GM08714 (cell line): ENCODE results near the gene CCZ1B.
"Not testable (repeated sequence)": the region's sequence is repeated elsewhere in the genome, so short reads cannot be mapped to it uniquely, and the experiment has no call there.

ENCODE experiments used
- H3K4me3 ChIP-seq: fragments of 200-500 bp; sonication (Bioruptor generic); 2 replicates; pipeline ENCODE4 v1.5.1; 2014; ENCODE audit warnings: mild to moderate bottlenecking, low read length, inconsistent platforms
- ZNF274 ChIP-seq: IDR thresholded peaks from 2 replicates; pipeline ENCODE4 v1.6.1; 2012; ENCODE audit warnings: mild to moderate bottlenecking, low read depth, low read length

Gene CCZ1B

DNA sequence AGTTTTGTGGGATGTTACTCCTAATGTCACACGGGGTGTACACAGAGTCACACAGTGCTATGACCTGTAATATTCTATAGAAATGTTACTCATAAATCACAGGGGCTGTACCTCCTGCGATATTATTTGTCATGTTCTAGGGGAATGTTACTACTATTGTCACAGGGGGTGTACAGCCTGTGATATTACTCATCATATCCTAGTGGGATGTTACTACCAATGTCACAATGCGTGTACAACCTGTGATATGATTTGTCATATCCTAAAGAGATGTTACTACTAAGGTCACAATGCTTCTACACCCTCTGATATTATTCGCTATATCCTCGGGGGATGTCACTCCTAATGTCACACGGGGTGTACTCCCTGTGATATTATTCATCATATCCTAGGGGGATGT lies 7.6 kb upstream of the CCZ1B start:
- no peak for TF ChIP-seq ZNF274
- no peak overlapping the region for H3K4me3 ChIP-seq

DNA sequence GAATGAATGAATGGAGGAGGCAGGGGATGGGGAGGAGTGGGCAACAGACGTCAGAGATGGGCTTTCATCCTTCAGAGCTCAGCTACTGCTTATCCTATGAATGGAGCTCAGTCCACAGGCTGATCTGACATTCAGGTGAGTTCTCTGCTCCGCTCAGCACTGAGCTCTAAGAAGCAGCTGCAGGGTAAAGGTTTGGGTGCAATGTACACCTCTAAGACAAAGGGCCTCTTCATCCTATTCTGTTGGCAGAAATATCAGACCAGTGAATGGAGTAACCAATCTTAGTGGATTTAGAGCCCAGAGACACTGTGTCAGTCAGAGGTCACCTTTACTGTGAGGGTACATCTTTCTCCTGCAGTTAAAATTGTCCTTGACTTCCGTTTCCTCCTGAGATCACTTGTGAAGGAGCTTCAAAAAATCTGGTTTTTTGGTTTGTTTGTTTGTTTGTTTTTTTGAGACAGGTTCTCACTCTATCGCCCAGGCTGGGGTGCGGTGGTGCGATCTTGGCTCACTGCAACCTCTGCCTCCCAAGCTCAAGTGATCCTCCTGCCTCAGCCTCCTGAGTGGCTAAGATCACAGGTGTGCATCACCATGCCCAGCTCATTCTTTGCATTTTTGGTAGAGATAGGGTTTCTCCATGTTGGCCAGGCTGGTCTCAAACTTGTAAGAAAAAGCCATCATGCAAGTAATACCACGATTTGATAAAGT lies 5.1 kb upstream of the CCZ1B start:
- no peak overlapping the region for H3K4me3 ChIP-seq
- TF ChIP-seq ZNF274, result no peak

DNA sequence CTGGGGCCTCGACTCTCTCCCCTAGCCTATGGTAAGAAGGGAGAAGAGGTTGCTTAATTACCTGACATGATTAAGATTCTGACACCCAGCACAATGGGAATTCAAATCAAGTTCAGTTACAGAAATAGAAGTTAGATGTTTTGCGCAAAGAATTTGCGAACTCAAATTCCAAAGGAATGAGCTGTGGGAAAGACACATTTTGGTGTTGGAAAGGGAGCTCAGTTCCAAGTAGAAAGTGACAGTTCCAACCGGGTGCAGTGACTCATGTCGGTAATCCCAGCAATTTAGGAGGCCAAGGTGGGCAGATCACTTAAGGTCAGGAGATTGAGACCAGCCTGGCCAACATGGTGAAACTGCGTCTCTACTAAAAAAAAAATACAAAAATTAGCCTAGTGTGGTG lies 4.0 kb upstream of the CCZ1B start:
- H3K4me3 ChIP-seq, result not testable (repeated sequence)

DNA sequence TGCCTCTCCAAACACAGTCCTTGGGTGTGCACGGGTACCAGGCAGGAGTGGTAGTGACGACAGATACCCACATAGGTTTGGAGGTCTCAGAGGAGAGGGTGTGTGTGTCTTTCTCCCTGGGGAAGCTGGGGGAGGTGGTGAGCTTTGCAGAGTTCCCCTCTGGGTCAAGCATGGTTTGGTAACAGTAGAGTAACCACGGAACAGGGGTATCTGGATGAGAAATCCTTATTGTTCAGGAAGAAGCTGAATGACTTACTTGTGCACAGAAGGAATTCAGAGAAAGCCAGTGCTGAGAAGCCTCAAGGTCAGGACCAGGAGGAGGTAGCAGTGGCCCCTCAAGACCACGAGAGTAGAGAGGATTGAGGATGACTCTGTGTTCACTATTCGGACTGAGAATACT lies 3.5 kb upstream of the CCZ1B start:
- H3K4me3 ChIP-seq, result not testable (repeated sequence)

DNA sequence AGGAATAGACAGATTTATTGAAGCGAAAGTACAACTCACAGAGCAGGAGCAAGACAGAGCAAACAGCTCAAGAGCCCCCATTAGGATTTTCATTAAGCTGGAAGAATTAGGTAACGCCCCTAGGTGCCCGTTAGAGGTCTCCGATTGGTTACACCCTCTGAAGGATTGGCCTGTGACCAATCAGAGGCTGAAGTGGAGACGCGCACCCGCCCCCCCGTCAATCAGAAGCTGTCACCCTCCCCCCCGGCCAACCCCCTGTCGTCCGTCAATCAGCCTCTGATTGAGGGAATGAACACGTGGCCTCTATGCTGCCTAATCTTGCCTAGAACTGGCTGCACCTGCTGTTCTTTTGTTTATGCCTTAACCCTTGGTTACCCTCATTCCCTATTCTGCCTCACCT lies 1.1 kb upstream of the CCZ1B start:
- H3K4me3 ChIP-seq, result not testable (repeated sequence)

DNA sequence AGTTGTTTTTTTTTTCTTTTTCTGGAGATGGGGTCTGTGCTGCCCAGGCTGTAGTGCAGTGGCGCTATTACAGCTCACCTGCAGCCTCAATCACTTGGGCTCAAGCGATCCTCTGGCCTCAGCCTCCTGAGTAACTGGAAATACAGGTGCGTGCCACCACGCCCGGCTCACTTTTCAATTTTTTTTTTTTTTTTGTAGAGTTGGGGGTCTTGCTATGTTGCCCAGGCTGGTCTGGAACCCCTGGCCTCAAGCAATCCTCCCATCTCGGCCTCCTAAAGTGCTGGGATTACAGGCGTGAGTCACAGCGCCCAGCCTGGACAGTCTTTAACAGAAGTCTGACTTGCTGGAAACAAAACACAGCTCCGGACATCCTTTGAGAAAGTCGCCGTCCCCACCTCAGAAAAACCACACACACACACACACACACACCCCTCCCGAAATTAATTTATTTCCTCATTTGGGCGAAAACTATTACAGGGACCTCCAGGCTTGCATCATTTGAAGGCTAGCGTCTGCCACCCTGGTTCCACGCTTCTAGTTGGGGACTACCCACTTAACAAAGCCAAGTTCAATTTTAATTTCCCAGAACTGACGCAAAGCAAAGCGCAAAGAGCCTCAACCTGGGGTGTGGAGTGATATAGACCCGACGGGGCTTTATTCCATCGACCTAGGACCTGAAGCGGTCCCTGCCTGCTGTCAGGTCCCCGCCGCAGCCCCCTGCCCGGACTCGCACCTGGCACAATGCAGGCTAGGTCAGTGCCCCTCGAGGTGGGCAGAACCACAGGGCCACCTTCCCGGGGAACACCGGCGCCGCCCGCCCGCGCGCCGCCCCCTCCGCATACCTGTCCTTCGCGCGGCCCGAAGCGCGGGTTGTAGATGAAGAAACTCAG lies 594 bp downstream of the CCZ1B start:
- H3K4me3 ChIP-seq, result peak overlapping the region; percentile 57; the same call in 1 of the 2 replicates

DNA sequence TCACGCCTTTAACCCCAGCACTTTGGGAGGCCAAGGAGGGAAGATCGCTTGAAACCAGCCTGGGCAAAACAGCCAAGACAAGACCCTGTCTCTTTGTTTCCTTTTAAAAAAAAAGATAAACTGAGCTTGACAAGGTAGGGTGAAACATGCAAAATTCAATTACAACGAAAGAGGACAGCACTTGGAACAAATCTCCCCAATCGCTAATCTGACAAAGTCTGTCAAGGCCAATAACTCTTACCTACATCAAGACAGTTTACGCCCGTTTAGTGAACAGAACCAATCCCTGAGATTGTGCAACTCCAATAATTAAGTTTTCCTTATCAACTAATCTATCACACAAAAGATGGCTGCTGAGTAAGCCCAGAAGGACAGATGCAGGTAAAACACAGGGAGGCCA lies 4.5 kb downstream of the CCZ1B start:
- H3K4me3 ChIP-seq, result not testable (repeated sequence)

DNA sequence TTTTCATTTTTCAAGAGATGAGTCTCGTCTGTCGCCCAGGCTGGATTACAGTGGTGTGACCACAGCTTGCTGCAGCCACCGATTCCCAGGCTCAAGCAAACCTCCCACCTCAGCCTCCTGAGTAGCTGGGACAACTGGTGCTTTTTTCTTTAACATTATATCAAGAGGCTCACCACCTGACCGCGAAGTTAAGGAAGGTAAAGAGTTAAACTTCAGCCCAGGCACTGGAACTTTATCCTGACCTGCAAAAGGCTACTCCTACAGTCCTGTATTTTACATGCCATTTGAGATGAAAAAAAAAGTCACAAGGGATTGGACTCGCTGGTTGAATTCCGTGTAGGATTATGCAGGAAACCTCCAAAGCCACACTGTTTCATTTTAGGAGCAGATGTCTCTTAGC lies 10.6 kb downstream of the CCZ1B start:
- H3K4me3 ChIP-seq, result not testable (repeated sequence)

DNA sequence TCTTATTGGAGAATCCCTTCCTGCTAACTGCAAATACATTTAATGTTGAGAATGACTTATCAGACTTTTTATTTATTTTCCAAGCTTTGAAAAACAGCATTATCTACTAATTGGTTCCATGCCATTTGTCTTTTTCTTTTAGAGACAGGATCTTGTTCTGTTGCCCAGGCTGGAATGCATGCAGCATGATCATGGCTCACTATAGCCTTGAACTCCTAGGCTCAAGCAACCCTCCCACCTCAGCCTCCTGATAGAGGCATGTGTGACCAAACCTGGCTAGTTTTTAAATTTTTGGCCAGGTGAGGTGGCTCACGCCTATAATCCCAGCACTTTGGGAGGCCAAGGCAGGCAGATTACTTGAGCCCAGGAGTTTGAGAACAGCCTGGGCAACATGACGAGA lies 13.1 kb downstream of the CCZ1B start:
- not testable (repeated sequence) for H3K4me3 ChIP-seq

DNA sequence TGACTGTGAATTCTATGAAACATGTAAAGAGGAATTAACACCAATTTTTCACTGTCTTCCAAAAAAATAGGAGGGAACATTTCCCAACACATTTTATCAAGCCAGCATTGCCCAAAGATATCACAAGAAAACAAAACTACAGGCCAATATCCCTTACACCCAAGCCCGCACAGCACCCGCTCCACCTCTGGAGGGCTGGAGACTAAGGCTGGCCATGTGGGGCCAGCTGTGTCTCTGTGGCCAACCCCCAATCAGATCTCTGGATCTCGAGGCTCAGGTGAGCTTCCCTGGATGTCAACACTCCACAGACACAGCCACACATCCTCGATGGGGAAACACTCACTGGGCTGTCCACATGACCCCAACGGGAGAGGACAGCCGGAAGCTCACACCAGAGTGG lies 18.1 kb downstream of the CCZ1B start:
- H3K4me3 ChIP-seq, result not testable (repeated sequence)

DNA sequence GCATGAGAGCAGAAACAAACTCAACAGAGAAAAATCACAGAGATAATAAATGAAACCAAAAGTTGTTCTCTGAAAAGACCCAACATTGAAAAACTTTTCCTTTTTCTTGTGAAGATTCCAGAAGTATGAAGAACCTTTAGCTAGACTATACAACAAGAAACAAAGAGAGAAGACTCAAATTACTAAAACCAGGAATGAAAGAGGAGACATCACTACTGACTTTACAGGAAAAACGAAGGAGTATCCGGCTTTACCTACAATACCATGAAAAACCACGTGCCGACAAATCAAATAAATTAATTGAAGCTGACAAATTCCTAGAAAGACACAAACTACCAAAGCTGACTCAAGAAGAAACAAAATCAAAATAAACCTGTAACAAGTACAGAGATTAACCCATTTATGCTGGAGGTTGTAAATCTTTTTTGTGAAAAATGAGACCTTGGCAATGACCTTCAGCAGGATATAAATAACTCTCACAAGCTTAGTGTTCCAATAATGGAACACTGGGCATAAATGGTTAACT lies 18.6 kb downstream of the CCZ1B start:
- H3K4me3 ChIP-seq, result not testable (repeated sequence)

DNA sequence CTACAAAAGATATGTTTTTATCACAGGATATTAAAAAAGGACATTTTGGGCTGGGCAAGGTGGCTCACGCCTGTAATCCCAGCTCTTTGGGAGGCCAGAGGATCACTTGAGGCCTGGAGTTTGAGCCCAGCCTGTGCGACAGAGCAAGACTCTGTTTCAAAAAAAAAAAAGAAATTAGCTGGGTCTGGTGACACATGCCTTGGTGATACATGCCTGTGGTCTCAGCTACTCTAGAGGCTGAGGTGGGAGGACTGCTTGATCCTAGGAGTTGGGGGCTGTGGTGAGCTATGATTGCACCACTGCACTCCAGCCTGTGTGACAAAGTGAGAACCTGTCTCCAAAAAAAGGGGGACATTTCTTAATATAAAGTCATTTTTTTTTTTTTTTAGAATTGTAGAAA lies 25.7 kb downstream of the CCZ1B start:
- not testable (repeated sequence) for H3K4me3 ChIP-seq

DNA sequence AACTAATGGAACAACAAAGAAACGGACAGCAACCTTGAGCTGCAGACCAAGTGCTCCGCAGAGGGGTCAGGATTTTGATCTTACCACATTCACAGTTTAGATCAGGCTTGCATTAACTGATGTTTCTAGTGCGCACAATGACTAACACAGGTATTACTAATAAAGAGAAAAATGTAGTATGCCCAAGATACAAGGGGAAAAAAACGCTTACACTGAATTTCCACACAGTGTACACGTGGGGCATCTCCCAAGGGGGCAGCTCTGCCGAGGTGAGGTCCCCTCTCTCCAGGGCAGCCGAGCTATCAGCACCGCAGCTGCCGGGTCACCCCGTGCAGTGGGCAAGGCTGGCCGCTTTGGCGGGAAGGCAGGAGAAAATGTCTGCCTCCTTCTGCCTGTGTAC lies 26.2 kb downstream of the CCZ1B start:
- H3K4me3 ChIP-seq, result not testable (repeated sequence)

DNA sequence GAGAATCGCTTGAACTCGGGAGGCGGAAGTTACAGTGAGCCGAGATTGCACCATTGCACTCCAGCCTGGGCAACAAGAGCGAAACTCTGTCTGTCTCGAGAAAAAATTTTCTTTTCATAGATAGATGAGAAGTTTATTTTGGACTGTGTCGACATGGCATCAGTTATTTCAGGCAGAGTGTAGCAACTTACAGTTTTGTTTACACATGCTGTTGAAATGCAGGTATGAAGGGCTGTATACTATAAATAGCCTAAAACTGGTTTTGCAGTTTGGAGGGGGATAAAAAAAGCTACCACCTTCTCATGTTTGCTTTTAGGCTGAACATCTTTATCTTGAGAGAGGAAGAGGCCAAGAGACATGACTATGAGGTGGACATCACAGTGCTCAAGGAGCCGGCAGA lies 28.0 kb downstream of the CCZ1B start:
- H3K4me3 ChIP-seq, result not testable (repeated sequence)

DNA sequence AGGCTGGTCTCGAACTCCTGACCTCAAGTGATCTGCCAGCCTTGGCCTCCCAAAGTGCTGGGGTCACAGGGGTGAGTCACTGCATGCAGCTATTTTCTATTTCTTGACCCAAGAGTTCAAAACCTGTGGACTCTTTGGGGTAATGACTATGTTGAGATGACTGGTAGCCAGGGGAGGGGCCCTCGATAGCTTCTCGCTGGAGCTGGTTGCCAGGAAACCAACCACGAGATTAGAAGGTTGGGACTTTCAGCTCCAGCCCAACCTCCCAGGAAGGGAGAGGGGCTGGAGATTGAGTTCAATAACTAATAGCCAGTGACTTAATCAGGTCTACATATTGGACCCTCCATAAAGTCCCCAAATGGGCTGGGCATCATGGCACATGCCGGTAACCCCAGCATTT lies 28.9 kb downstream of the CCZ1B start:
- not testable (repeated sequence) for H3K4me3 ChIP-seq

DNA sequence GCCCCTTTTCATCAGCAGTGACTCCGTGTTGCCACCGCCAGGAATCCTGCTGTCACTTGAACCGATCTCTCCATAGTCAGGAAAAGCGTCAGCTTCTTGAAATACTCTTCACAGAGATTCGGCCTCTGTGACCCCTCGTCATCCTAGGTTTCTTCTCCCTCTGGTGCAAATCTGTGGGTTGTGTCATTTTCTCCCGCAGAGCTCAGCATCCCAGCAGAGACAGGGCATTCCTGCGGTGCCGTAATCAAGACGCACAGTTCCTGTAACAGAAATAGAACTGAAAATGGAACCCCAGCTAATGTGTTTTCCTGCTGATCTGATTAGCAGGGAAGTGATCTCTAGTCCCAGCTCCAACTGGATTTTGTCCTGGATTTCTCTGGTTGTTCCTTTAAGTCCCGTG lies 31.8 kb downstream of the CCZ1B start:
- H3K4me3 ChIP-seq, result not testable (repeated sequence)

DNA sequence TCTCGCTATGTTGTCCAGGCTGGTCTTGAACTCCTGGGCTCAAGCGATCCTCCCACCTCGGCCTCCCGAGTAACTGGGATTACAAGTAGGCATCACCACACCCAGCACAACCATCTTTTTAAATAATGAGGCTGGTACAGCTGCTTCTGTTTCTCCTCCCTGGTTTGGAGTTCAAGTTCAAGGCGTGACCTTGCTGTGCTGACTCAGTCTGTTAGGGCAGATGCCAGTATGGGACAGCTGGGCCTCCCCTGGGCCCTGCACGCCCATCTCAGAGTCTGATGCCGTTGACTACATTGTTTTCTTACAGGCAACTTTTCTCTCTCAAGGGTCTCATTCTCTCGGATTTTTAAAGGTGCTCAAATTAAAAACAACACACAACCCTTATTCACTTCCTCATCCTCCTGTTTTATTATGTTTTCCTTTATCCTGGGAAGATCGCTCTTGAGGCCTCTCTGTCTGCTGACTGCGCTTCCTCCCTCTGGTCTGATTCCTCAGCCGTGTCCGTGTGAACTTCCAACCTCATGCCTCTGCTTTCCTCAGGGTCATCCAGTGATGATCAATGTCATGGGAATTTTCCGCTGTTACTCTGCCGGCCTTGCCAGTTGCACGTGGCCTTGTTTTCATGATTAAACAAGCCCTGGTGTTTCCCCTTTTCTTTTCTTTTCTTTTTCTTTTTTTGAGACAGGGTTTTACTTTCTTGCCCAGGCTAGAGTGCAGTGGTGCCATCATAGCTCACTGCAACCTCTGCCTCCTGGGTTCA lies 33.8 kb downstream of the CCZ1B start:
- H3K4me3 ChIP-seq, result not testable (repeated sequence)

DNA sequence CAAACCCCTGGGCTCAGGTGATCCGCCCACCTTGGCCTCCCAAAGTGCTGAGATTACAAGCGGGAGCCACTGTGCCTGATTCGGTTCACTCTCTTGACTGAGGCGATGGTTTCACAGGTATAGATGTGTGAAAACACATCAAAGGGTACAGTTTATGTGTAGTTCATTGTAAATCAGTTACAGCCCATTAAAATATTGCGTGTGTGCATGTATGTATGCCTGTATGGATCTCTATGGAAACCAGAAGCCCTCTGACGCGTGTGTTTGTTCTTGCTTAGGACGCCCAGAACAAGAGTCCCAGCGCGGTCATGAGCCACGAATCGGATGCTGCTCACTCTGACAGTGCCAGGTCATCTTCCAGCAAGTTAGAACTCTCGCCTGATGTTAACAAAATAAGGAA lies 36.7 kb downstream of the CCZ1B start:
- not testable (repeated sequence) for H3K4me3 ChIP-seq

DNA sequence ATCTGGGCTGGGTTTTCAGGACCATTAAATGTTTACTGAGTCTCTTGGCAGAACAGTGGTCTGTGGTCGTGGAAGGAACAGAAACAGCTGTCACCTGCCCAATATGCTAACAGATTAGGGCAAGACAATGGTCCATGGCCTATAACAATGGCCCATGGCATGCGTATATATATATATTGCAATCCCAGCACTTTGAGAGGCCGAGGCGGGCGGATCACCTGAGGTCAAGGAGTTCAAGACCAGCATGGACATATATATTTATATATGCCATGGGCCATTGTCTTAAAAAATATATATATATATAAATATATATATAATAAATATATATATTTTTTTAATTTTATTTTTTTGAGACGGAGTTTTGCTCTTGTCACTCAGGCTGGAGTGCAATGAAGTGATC lies 44.5 kb downstream of the CCZ1B start:
- not testable (repeated sequence) for H3K4me3 ChIP-seq

DNA sequence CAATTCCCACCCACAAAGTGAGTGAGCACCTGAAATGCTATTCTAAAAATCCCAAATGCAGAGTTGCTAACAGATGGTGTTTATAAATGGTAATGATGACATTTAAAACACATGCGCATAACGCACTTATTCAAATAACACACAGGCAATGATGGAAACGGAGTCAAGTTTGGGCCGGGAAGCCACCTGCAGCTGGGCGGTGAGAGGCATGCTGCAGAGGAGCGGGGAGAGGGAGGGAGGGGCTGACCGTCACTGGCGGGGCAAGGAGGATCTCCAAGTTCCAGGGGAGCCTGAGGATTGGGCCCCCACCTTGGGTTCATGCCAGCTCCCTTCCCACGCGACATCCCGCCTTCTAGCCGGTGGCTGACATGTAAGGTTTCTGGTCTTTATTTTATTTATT lies 64.9 kb downstream of the CCZ1B start:
- H3K4me3 ChIP-seq, result not testable (repeated sequence)

DNA sequence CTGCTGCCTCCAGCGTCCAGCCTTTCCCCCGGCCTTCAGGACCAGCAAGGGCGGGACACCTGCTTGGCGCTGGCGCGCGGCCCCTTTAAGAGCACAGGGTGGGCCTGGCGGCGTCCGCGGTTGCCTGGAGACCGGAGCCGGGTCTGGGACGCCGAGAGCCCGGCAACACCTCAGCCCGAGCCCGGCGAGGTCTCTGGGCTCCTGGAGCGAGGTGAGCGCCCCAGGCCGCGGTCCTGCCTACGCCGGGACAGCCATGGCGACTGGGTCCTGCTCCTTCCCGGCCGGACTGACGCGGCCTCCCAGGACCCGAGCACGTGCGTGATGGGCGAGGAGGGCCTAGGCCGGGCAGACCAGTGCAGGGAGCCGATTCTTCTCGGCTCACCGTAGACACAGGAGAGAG lies 72.1 kb downstream of the CCZ1B start, which contains the start of gene RSPH10B2:
Gene RSPH10B2 (plus strand): TSS at position 140 of the 400 bp plus-strand sequence. CDS start 3,575 bp downstream, outside the sequence.
- H3K4me3 ChIP-seq, result not testable (repeated sequence)
